GM12878 (cell line): Measurements from ENCODE around the gene NEXN. TPM values are rescaled to one million over a fixed set of nuclear protein-coding genes. Genes with fewer than 3 reads are reported as not detected.

Experiments
- ATAC-seq: fragments of 200-7000 bp; cut with Tn5 transposase; 3 replicates; pipeline ENCODE4 v1.9.1; 2020; ENCODE audit warnings: mild to moderate bottlenecking, moderate library complexity
- BruUV-seq: library from RNA; stranded (reverse); fragments of 400-500 nt; replicated peaks from 2 replicates; lab custom pipeline; 2021; lab: Mats Ljungman, UMichigan
- CTCF ChIA-PET: fragments of 300-600 bp; sonication (Branson Sonifier 250); formaldehyde crosslinking; extraction: SDS; loops from one replicate; lab custom pipeline; 2021; ENCODE audit warnings: inconsistent platforms; lab: Yijun Ruan, JAX
- POLR2A ChIA-PET: fragments of 350-600 bp; formaldehyde crosslinking; extraction: SDS; loops from one replicate; lab custom pipeline; 2021; ENCODE audit warnings: inconsistent platforms; lab: Charles Lee
- RAD21 ChIA-PET: fragments of 300-600 bp; sonication (Branson Sonifier 250); formaldehyde crosslinking; loops from one replicate; lab custom pipeline; 2023; ENCODE audit warnings: antibody characterized with exemption; ENCODE audit not compliant: unreplicated experiment; lab: Charles Lee
- SMC1A ChIA-PET: fragments of 300-600 bp; sonication (Branson Sonifier 250); formaldehyde crosslinking; loops from one replicate; lab custom pipeline; 2023; ENCODE audit not compliant: unreplicated experiment, uncharacterized antibody; lab: Charles Lee
- DNase-seq: peaks from one replicate; pipeline ENCODE4 v3.0.0-alpha.2; 2011; ENCODE audit warnings: low read depth, low spot score
- FAIRE-seq: peaks from 3 replicates; lab custom pipeline; 2011; peaks lifted over from hg19 to GRCh38; lab: Jason Lieb, UNC
- H2AFZ ChIP-seq: 2 replicates; pipeline ENCODE4 v1.6.0; 2011; ENCODE audit warnings: low read depth, low read length, control low read depth; ENCODE audit not compliant: control insufficient read depth
- H3K27ac ChIP-seq: 2 replicates; pipeline ENCODE4 v1.5.1; 2011; ENCODE audit warnings: control low read depth; ENCODE audit not compliant: control insufficient read depth, insufficient read depth
- H3K27me3 ChIP-seq, 2 experiments: replicated peaks in 1 of 2; 2 replicates each; pipeline versions ENCODE4 v1.6.0 to v1.6.1; 2011; ENCODE audit warnings: low read length in 1 of 2; ENCODE audit not compliant: control insufficient read depth in 2 of 2, insufficient read depth in 2 of 2
- H3K36me3 ChIP-seq, 2 experiments: 2 replicates each; pipeline ENCODE4 v1.5.1; 2011; ENCODE audit warnings: low read length in 1 of 2; ENCODE audit not compliant: control insufficient read depth in 2 of 2, insufficient read depth in 2 of 2
- H3K4me1 ChIP-seq: 2 replicates; pipeline ENCODE4 v1.6.1; 2011; ENCODE audit warnings: mild to moderate bottlenecking, low read length, moderate library complexity, mixed read lengths; ENCODE audit not compliant: control insufficient read depth, insufficient read depth
- H3K4me2 ChIP-seq: 2 replicates; pipeline ENCODE4 v1.6.0; 2011; ENCODE audit warnings: control low read depth; ENCODE audit not compliant: control insufficient read depth, insufficient read depth
- H3K4me3 ChIP-seq: fragments of 200-600 bp; sonication (generic); 2 replicates; pipeline ENCODE4 v1.5.1; 2016
- H3K79me2 ChIP-seq: 2 replicates; pipeline ENCODE4 v1.6.0; 2011; ENCODE audit warnings: low read length; ENCODE audit not compliant: control insufficient read depth, insufficient read depth
- H3K9ac ChIP-seq: 2 replicates; pipeline ENCODE4 v1.8.0; 2011; ENCODE audit warnings: low read length, control low read depth, mixed read lengths; ENCODE audit not compliant: control insufficient read depth, insufficient read depth
- H3K9me3 ChIP-seq: replicated peaks from 3 replicates; pipeline ENCODE4 v1.5.1; 2011; ENCODE audit warnings: mild to moderate bottlenecking, low read length; ENCODE audit not compliant: control insufficient read depth, insufficient read depth
- H4K20me1 ChIP-seq: 2 replicates; pipeline ENCODE4 v1.6.0; 2011; ENCODE audit not compliant: control insufficient read depth, insufficient read depth
- GABPA ChIP-seq: IDR thresholded peaks from 2 replicates; pipeline ENCODE4 v1.6.1; 2014; ENCODE audit warnings: antibody characterized with exemption, low read depth, mild to moderate bottlenecking, inconsistent platforms
- RUNX3 ChIP-seq: IDR thresholded peaks from 2 replicates; pipeline ENCODE4 v1.6.1; 2012; ENCODE audit warnings: low read length, inconsistent platforms
- WGBS: methylation state at CpG from one replicate; pipeline ENCODE4 v1.1.6; 2016; ENCODE audit warnings: low lambda C conversion rate; ENCODE audit not compliant: insufficient replicate concordance, insufficient coverage; ENCODE audit errors: missing lambda C conversion rate; 5-methylcytosine and 5-hydroxymethylcytosine counted together
- in situ Hi-C: fragments of 300-500 bp; cut with MboI; formaldehyde crosslinking; loops from 9 replicates; pipeline ENCODE4 v1.14.3; 2018; ENCODE audit warnings: mixed read lengths
- intact Hi-C: fragments of 100-400 bp; cut with micrococcal nuclease; formaldehyde crosslinking; loops from one replicate; pipeline ENCODE4 v1.14.2; 2022; ENCODE audit not compliant: unreplicated experiment
- polyA plus RNA-seq, 11 experiments: library from polyadenylated mRNA; depleted of rRNA in 4 of 11; unstranded in 6 of 11; stranded (reverse) in 5 of 11; fragments of >200 nt; fragmentation: Nextera tagmentation in 4 of 11; fragmentation: Illumina TruSeq in 1 of 11; extraction: Ambion mirVana in 4 of 11; extraction: Trizol in 1 of 11; gene quantifications; 1 replicate in 1 of 11; 2 replicates in 10 of 11; pipeline versions ENCODE4 v1.2.1 to v1.2.3, GENCODE V29; 2011 to 2016; ENCODE audit warnings: inconsistent platforms in 2 of 11, missing spikeins in 2 of 11, low read depth in 1 of 11
- total RNA-seq, 4 experiments: library from RNA; depleted of rRNA in 3 of 4; stranded (reverse); fragments of >200 nt in 3 of 4; fragmentation: Illumina TruSeq in 1 of 4; extraction: Trizol in 1 of 4; gene quantifications; 2 replicates each; pipeline versions ENCODE4 v1.2.1 to v1.2.3, GENCODE V29; 2013 to 2021
- TF ChIP-seq, protein P1 (sequence below): fragments of 450-650 bp; IDR thresholded peaks from 2 replicates; pipeline ENCODE4 v1.6.1; 2017; ENCODE audit warnings: borderline replicate concordance
- TF ChIP-seq, protein P2 (sequence below): IDR thresholded peaks from 2 replicates; pipeline ENCODE4 v1.6.1; 2012; ENCODE audit warnings: low read length, inconsistent platforms

NEXN gene
- total and polyA plus RNA-seq, 10 of the 15 experiments (the other 5 are each of a cell fraction or from before 2014, with no cell fraction given), result 2.5 to 46.6 (median 15.4) TPM

GRCh38 chr1:77927414-77927813 lies 39.0 kb downstream of the NEXN start:
- peak overlapping the region; percentile 64 for H3K4me2 ChIP-seq
- no peaks in the 10 kb centered on the region for H3K36me3 ChIP-seq
- ATAC-seq, result peak; percentile 63
- no TSS peak for BruUV-seq
- H3K27ac ChIP-seq, result peak overlapping the region; percentile 34
- peaks cover 4% of the 10 kb centered on the region; the same call in 1 of the 2 replicates for H3K4me1 ChIP-seq
- CTCF ChIA-PET, result interaction anchor here (1.0 kb wide), 2 partner anchors 51 to 187 kb away, joined by 4 read pairs; partner anchors contain the start of gene FUBP1
- intact Hi-C loops, result no loop called here
- RAD21 ChIA-PET, result interaction anchor here (1.6 kb wide), 1 partner anchor 77 kb away, joined by 3 read pairs; the partner anchor contains the start of gene DNAJB4
- no peak for DNase-seq
- TF ChIP-seq RUNX3 (peak; percentile 76), GABPA (0 out of 2 replicates have a peak, but pooled peaks have one; percentile 13)
- TF ChIP-seq, protein P1, sequence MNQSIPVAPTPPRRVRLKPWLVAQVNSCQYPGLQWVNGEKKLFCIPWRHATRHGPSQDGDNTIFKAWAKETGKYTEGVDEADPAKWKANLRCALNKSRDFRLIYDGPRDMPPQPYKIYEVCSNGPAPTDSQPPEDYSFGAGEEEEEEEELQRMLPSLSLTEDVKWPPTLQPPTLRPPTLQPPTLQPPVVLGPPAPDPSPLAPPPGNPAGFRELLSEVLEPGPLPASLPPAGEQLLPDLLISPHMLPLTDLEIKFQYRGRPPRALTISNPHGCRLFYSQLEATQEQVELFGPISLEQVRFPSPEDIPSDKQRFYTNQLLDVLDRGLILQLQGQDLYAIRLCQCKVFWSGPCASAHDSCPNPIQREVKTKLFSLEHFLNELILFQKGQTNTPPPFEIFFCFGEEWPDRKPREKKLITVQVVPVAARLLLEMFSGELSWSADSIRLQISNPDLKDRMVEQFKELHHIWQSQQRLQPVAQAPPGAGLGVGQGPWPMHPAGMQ, result no peak
- TF ChIP-seq, protein P2, sequence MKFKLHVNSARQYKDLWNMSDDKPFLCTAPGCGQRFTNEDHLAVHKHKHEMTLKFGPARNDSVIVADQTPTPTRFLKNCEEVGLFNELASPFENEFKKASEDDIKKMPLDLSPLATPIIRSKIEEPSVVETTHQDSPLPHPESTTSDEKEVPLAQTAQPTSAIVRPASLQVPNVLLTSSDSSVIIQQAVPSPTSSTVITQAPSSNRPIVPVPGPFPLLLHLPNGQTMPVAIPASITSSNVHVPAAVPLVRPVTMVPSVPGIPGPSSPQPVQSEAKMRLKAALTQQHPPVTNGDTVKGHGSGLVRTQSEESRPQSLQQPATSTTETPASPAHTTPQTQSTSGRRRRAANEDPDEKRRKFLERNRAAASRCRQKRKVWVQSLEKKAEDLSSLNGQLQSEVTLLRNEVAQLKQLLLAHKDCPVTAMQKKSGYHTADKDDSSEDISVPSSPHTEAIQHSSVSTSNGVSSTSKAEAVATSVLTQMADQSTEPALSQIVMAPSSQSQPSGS, result 0 out of 2 replicates have a peak, but pooled peaks have one; percentile 5
- in situ Hi-C loops, result no loop called here
- peak overlapping the region; percentile 58 for H2AFZ ChIP-seq
- no peaks in the 10 kb centered on the region for H3K27me3 ChIP-seq
- POLR2A ChIA-PET, result interaction anchor here (0.6 to 1.1 kb wide), 3 partner anchors 10 to 51 kb away, joined by 3 read pairs; partner anchors contain the start of gene FUBP1
- no peaks in the 10 kb centered on the region for H4K20me1 ChIP-seq
- 54% methylated on average over 4 of the region's 4 CpGs for WGBS
- peak overlapping the region; percentile 13; the same call in 1 of the 2 replicates for H3K9ac ChIP-seq
- FAIRE-seq, result no peak
- SMC1A ChIA-PET, result interaction anchor here (0.6 to 1.6 kb wide), 4 partner anchors 8 to 1393 kb away, joined by 3 read pairs; no protein-coding TSS in a partner anchor
- H3K4me3 ChIP-seq, result peak overlapping the region; percentile 61
- H3K9me3 ChIP-seq, result no peaks in the 10 kb centered on the region
- peaks cover 3% of the 10 kb centered on the region for H3K79me2 ChIP-seq
